Endothelial cell of umbilical vein (primary cell): Measurements from ENCODE around the gene HNRNPDL. TPM values are rescaled to one million over a fixed set of nuclear protein-coding genes. Genes with fewer than 3 reads are reported as not detected.

Experiments
- BruUV-seq: library from RNA; stranded (reverse); fragments of 400-500 nt; replicated peaks from 2 replicates; lab custom pipeline; 2021; lab: Mats Ljungman, UMichigan
- CTCF ChIA-PET: fragments of 300-600, 350-600 bp; sonication (Branson Sonifier 250); formaldehyde crosslinking; loops from one replicate; lab custom pipeline; 2021; ENCODE audit warnings: antibody characterized with exemption, inconsistent platforms; lab: Charles Lee
- POLR2A ChIA-PET: fragments of 300-600, 350-600 bp; sonication (Branson Sonifier 250); formaldehyde crosslinking; loops from one replicate; lab custom pipeline; 2021; ENCODE audit warnings: antibody characterized with exemption, inconsistent platforms; lab: Charles Lee
- DNase-seq: peaks from one replicate; pipeline ENCODE4 v3.0.0-alpha.2; 2011; ENCODE audit warnings: low read depth, low spot score
- FAIRE-seq: peaks from 2 replicates; lab custom pipeline; 2011; peaks lifted over from hg19 to GRCh38; lab: Jason Lieb, UNC
- H2AFZ ChIP-seq: 2 replicates; pipeline ENCODE4 v1.6.0; 2012; ENCODE audit warnings: low read depth, low read length, control low read depth, inconsistent platforms
- H3K27ac ChIP-seq: 2 replicates; pipeline ENCODE4 v1.5.1; 2011; ENCODE audit warnings: low read depth, mild to moderate bottlenecking, control low read depth, low read length, moderate library complexity; ENCODE audit not compliant: insufficient read depth
- H3K27me3 ChIP-seq, 2 experiments: 2 replicates each; pipeline versions ENCODE4 v1.6.0 to v1.6.1; 2011; ENCODE audit warnings: low read length in 2 of 2, mixed read lengths in 1 of 2; ENCODE audit not compliant: control insufficient read depth in 2 of 2, insufficient read depth in 2 of 2
- H3K36me3 ChIP-seq, 2 experiments: 2 replicates in 1 of 2; 3 replicates in 1 of 2; pipeline ENCODE4 v1.5.1; 2011; ENCODE audit warnings: low read length in 2 of 2, mild to moderate bottlenecking in 1 of 2, moderate library complexity in 1 of 2; ENCODE audit not compliant: control insufficient read depth in 2 of 2, insufficient read depth in 2 of 2; ENCODE audit errors: extremely low read depth in 1 of 2
- H3K4me1 ChIP-seq: 3 replicates; pipeline ENCODE4 v1.5.1; 2011; ENCODE audit warnings: mild to moderate bottlenecking, low read length; ENCODE audit not compliant: control insufficient read depth, insufficient read depth; ENCODE audit errors: extremely low read depth
- H3K4me2 ChIP-seq: 2 replicates; pipeline ENCODE4 v1.6.1; 2011; ENCODE audit warnings: low read length, control low read depth, mixed read lengths; ENCODE audit not compliant: insufficient read depth
- H3K4me3 ChIP-seq, 3 experiments: fragments of 200-600 bp in 1 of 3; sonication (generic), shearing (Covaris generic) in 1 of 3; replicated peaks in 1 of 3; 2 replicates each; pipeline ENCODE4 v1.5.1; 2011 to 2016; ENCODE audit warnings: control low read depth in 3 of 3, low read length in 3 of 3, mild to moderate bottlenecking in 2 of 3, inconsistent platforms in 1 of 3, low read depth in 1 of 3, moderate library complexity in 1 of 3; ENCODE audit not compliant: insufficient read depth in 1 of 3
- H3K79me2 ChIP-seq: 2 replicates; pipeline ENCODE4 v1.6.0; 2012; ENCODE audit warnings: low read length, inconsistent platforms; ENCODE audit not compliant: control insufficient read depth, insufficient read depth
- H3K9ac ChIP-seq: replicated peaks from 2 replicates; pipeline ENCODE3; 2011; ENCODE audit warnings: low read length, control low read depth; ENCODE audit not compliant: insufficient read depth; ENCODE audit errors: extremely low read depth
- H3K9me1 ChIP-seq: replicated peaks from 3 replicates; pipeline ENCODE4 v1.6.0; 2011; ENCODE audit warnings: mild to moderate bottlenecking, low read length; ENCODE audit not compliant: control insufficient read depth, insufficient read depth; ENCODE audit errors: extremely low read depth
- H3K9me3 ChIP-seq: replicated peaks from 2 replicates; pipeline ENCODE4 v1.5.1; 2012; ENCODE audit warnings: low read length, inconsistent platforms; ENCODE audit not compliant: control insufficient read depth, insufficient read depth
- H4K20me1 ChIP-seq: replicated peaks from 2 replicates; pipeline ENCODE3; 2011; ENCODE audit warnings: mild to moderate bottlenecking, low read length; ENCODE audit not compliant: control insufficient read depth, insufficient read depth; ENCODE audit errors: extremely low read depth
- EZH2 ChIP-seq: IDR thresholded peaks from 2 replicates; pipeline ENCODE4 v1.6.1; 2012; ENCODE audit warnings: borderline replicate concordance, low read depth, mild to moderate bottlenecking, moderate library complexity, low read length, inconsistent platforms; ENCODE audit not compliant: severe bottlenecking
- FOS ChIP-seq: IDR thresholded peaks from 2 replicates; pipeline ENCODE4 v1.6.1; 2011; ENCODE audit warnings: mild to moderate bottlenecking, low read length, moderate library complexity, borderline replicate concordance; ENCODE audit not compliant: insufficient read depth
- GATA2 ChIP-seq: IDR thresholded peaks from 2 replicates; pipeline ENCODE4 v1.7.0; 2011; ENCODE audit warnings: low read depth, mild to moderate bottlenecking, moderate library complexity, mixed read lengths, low read length; ENCODE audit not compliant: insufficient read length, insufficient read depth
- JUN ChIP-seq: IDR thresholded peaks from 2 replicates; pipeline ENCODE4 v1.6.1; 2011; ENCODE audit warnings: borderline replicate concordance, low read depth; ENCODE audit not compliant: insufficient read length, insufficient read depth
- MYC ChIP-seq: IDR thresholded peaks from one replicate; pipeline ENCODE4 v1.6.1; 2011; ENCODE audit warnings: mild to moderate bottlenecking, low read depth, low read length
- POLR2A ChIP-seq: IDR thresholded peaks from 2 replicates; pipeline ENCODE4 v1.6.1; 2012; ENCODE audit warnings: low read depth, mild to moderate bottlenecking, control low read depth, low read length
- POLR2AphosphoS5 ChIP-seq: IDR thresholded peaks from 2 replicates; pipeline ENCODE4 v1.6.1; 2012; ENCODE audit warnings: low read depth, mild to moderate bottlenecking, control low read depth, low read length, moderate library complexity; ENCODE audit not compliant: insufficient read depth
- dilution Hi-C: fragments of 300-500 bp; cut with MboI; formaldehyde crosslinking; loops from one replicate; pipeline ENCODE4 v1.15.0; 2019; ENCODE audit warnings: low sequenced_read_pairs; ENCODE audit not compliant: extremely low pct_ligation_motif_present
- intact Hi-C: fragments of 100-400 bp; cut with micrococcal nuclease; formaldehyde crosslinking; loops from one replicate; pipeline ENCODE4 v1.10.0; 2022
- polyA plus RNA-seq, 4 experiments: library from polyadenylated mRNA; depleted of rRNA in 3 of 4; stranded (reverse) in 3 of 4; unstranded in 1 of 4; fragments of >200 nt; gene quantifications; 2 replicates each; pipeline versions ENCODE4 v1.2.1 to v1.2.3, GENCODE V29; 2011 to 2012; ENCODE audit warnings: missing spikeins in 1 of 4
- total RNA-seq: library from RNA; stranded (reverse); gene quantifications from 2 replicates; pipeline ENCODE4 v1.2.3, GENCODE V29; 2021
- TF ChIP-seq, protein P1 (sequence below): IDR thresholded peaks from 2 replicates; pipeline ENCODE4 v1.6.1; 2011; ENCODE audit not compliant: insufficient read depth, insufficient read length
- TF ChIP-seq, protein P2 (sequence below), 2 donors: IDR thresholded peaks; 1 replicate in 1 of 2; 2 replicates in 1 of 2; pipeline ENCODE4 v1.5.1; 2011; ENCODE audit warnings: low read length in 2 of 2, mild to moderate bottlenecking in 2 of 2, moderate library complexity in 2 of 2, control low read depth in 1 of 2, inconsistent platforms in 1 of 2, low read depth in 1 of 2; ENCODE audit not compliant: insufficient read depth in 1 of 2; ENCODE audit errors: extremely low read depth in 1 of 2

HNRNPDL gene
- total and polyA plus RNA-seq, 2 donors (not counting 3 experiments of a cell fraction or from before 2014, with no cell fraction given), result 160 to 292 TPM

DNA sequence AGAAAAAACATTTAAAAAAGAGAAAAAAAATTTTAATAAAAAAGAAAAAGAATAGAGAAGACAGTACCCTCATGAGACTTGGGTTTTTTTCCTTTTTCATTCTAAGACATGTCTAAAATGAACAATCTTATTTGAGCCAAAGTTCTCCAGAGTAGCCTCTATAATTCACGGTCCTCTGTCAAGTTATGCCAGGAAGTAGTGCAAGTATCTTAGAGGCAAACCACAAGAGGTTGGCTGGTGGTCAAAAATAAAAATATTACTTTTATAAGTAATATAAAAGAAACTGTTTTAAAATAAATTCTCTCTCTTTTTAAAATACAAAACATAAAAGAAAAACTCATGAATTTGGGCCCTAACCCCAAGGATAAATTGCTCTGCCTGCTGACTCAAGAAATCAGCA is 26.5 kb downstream of the HNRNPDL start:
- intact Hi-C loops, result no loop called here
- dilution Hi-C loops, result no loop called here

DNA sequence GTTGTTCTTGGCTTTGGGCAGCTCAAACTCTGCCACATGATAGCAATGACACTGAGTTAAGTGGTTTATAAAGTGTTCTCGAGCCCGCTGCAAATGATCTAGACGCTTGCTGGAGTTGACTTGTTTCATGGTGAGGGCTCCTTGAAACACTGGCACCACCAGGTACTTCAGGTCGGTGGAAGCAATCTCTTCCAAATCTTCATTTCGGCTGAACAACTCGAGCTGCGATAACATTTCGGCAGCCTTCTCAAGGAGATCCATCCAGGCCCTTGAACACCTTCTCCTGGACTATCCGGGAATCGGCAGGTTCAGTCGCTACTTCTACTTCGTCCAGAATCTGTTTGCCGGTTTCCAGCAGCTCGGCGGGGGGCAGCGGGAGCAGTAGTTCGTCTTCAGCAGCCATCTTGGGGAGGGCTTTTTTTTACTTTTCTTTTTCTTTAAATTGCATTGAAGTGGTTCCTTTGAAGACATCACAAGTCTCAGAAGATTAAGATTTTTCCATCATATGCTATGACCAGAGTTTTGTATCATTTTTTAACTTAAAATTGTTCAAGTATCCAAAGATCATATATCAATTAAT is 28.0 kb downstream of the HNRNPDL start:
- no peaks in the 10 kb centered on the region for H4K20me1 ChIP-seq
- FAIRE-seq, result no peak
- H3K4me2 ChIP-seq, result no peak overlapping the region
- DNase-seq, result no peak
- H3K36me3 ChIP-seq, result no peaks in the 10 kb centered on the region
- no peaks in the 10 kb centered on the region for H3K9me3 ChIP-seq
- CTCF ChIA-PET, result no interaction called here
- H3K4me3 ChIP-seq, result no peak overlapping the region
- H3K27me3 ChIP-seq, result peaks cover 3 to 5% of the 10 kb centered on the region in 2 experiments
- no peaks in the 10 kb centered on the region for H3K79me2 ChIP-seq
- dilution Hi-C loops, result no loop called here
- no TSS peak for BruUV-seq
- POLR2A ChIA-PET, result no interaction called here
- TF ChIP-seq MYC (no peak), POLR2AphosphoS5 (no peak), JUN (no peak), POLR2A (no peak), FOS (no peak), GATA2 (no peak), EZH2 (no peak)
- TF ChIP-seq, protein P1, sequence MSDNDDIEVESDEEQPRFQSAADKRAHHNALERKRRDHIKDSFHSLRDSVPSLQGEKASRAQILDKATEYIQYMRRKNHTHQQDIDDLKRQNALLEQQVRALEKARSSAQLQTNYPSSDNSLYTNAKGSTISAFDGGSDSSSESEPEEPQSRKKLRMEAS, result no peak
- TF ChIP-seq, protein P2, sequence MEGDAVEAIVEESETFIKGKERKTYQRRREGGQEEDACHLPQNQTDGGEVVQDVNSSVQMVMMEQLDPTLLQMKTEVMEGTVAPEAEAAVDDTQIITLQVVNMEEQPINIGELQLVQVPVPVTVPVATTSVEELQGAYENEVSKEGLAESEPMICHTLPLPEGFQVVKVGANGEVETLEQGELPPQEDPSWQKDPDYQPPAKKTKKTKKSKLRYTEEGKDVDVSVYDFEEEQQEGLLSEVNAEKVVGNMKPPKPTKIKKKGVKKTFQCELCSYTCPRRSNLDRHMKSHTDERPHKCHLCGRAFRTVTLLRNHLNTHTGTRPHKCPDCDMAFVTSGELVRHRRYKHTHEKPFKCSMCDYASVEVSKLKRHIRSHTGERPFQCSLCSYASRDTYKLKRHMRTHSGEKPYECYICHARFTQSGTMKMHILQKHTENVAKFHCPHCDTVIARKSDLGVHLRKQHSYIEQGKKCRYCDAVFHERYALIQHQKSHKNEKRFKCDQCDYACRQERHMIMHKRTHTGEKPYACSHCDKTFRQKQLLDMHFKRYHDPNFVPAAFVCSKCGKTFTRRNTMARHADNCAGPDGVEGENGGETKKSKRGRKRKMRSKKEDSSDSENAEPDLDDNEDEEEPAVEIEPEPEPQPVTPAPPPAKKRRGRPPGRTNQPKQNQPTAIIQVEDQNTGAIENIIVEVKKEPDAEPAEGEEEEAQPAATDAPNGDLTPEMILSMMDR (IDR thresholded peaks at IDR 0.05; ENCODE audit: extremely low read depth in 1 of 2, insufficient read depth in 1 of 2, low read depth in 1 of 2, low read length in 2 of 2), result no peak
- H3K27ac ChIP-seq, result no peak overlapping the region
- H3K4me1 ChIP-seq, result no peaks in the 10 kb centered on the region
- no peaks in the 10 kb centered on the region for H3K9me1 ChIP-seq
- intact Hi-C loops, result no loop called here
- H3K9ac ChIP-seq, result no peak overlapping the region
- H2AFZ ChIP-seq, result no peak overlapping the region

More for the DNA sequence above, 26.5 kb downstream of the HNRNPDL start:
- H3K27ac ChIP-seq, result no peak overlapping the region
- H3K4me2 ChIP-seq, result no peak overlapping the region
- no TSS peak for BruUV-seq
- TF ChIP-seq POLR2A (no peak), EZH2 (no peak), MYC (no peak)
- TF ChIP-seq, protein P1, result no peak
- H3K9me3 ChIP-seq, result no peaks in the 10 kb centered on the region
- no peak overlapping the region for H2AFZ ChIP-seq
- no peak for FAIRE-seq
- H3K4me1 ChIP-seq, result no peaks in the 10 kb centered on the region
- no peaks in the 10 kb centered on the region for H3K9me1 ChIP-seq
- ChIA-PET CTCF (no interaction called here), POLR2A (no interaction called here)
- peaks cover 3 to 5% of the 10 kb centered on the region in 2 experiments for H3K27me3 ChIP-seq
- no peak for DNase-seq
- H3K4me3 ChIP-seq, result no peak overlapping the region
- no peaks in the 10 kb centered on the region for H3K36me3 ChIP-seq
- H4K20me1 ChIP-seq, result no peaks in the 10 kb centered on the region
- H3K9ac ChIP-seq, result no peak overlapping the region
- H3K79me2 ChIP-seq, result no peaks in the 10 kb centered on the region
